ACC112 (cell line): ENCODE measurements around the gene RER1.

Experiments
- H2AFZ ChIP-seq: fragments of 200-600 bp; sonication (generic); one replicate; pipeline ENCODE4 v1.6.0; 2017; ENCODE audit warnings: antibody characterized with exemption, low read length; ENCODE audit not compliant: unreplicated experiment
- H3K27ac ChIP-seq: fragments of 200-600 bp; sonication (generic); 2 replicates; pipeline ENCODE4 v1.5.1; 2014; ENCODE audit warnings: low read depth, mild to moderate bottlenecking, antibody characterized with exemption, low read length, moderate library complexity
- H3K27me3 ChIP-seq: fragments of 200-600 bp; sonication (generic); 2 replicates; pipeline ENCODE4 v1.6.1; 2014; ENCODE audit warnings: mild to moderate bottlenecking, antibody characterized with exemption, low read length, moderate library complexity, mixed read lengths; ENCODE audit not compliant: insufficient read depth
- H3K36me3 ChIP-seq: fragments of 200-600 bp; sonication (generic); 2 replicates; pipeline ENCODE4 v1.6.1; 2016; ENCODE audit warnings: mild to moderate bottlenecking, antibody characterized with exemption, low read length, moderate library complexity, mixed read lengths; ENCODE audit not compliant: insufficient read depth
- H3K4me1 ChIP-seq: fragments of 200-600 bp; sonication (generic); one replicate; pipeline ENCODE4 v1.6.1; 2016; ENCODE audit warnings: low read length, mixed read lengths; ENCODE audit not compliant: insufficient read depth, unreplicated experiment, control insufficient read depth
- H3K4me3 ChIP-seq: fragments of 200-600 bp; sonication (generic); 2 replicates; pipeline ENCODE4 v1.5.1; 2014; ENCODE audit warnings: mild to moderate bottlenecking, low read depth, low read length
- H3K79me2 ChIP-seq: fragments of 200-600 bp; sonication (generic); one replicate; pipeline ENCODE4 v1.6.0; 2016; ENCODE audit warnings: low read length; ENCODE audit not compliant: control insufficient read depth, unreplicated experiment, insufficient read depth

RER1 gene

GRCh38 chr1:2405588-2406295 is 14.1 kb downstream of the RER1 start:
- Histone ChIP-seq H3K36me3 (peaks cover 13% of the 10 kb centered on the region; the same call in 1 of the 2 replicates), H3K27ac (peak overlapping the region; percentile 53), H2AFZ (no peak overlapping the region), H3K79me2 (no peaks in the 10 kb centered on the region), H3K4me3 (no peak overlapping the region), H3K4me1 (peaks cover 9% of the 10 kb centered on the region), H3K27me3 (no peaks in the 10 kb centered on the region)

GRCh38 chr1:2406451-2407041 is 14.9 kb downstream of the RER1 start:
- no peak overlapping the region for H2AFZ ChIP-seq
- no peak overlapping the region for H3K27ac ChIP-seq
- H3K79me2 ChIP-seq: peaks cover 3% of the 10 kb centered on the region
- H3K4me3 ChIP-seq: no peak overlapping the region
- H3K36me3 ChIP-seq: peaks cover 11% of the 10 kb centered on the region; the same call in 1 of the 2 replicates
- peaks cover 12% of the 10 kb centered on the region for H3K4me1 ChIP-seq
- no peaks in the 10 kb centered on the region for H3K27me3 ChIP-seq

GRCh38 chr1:2407166-2407990 is 15.7 kb downstream of the RER1 start:
- Histone ChIP-seq H3K36me3 (peaks cover 11% of the 10 kb centered on the region; the same call in 1 of the 2 replicates), H3K27ac (no peak overlapping the region), H2AFZ (no peak overlapping the region)

GRCh38 chr1:2407991-2408275 is 16.3 kb downstream of the RER1 start:
- H3K4me1 ChIP-seq: peaks cover 14% of the 10 kb centered on the region
- peaks cover 11% of the 10 kb centered on the region for H3K79me2 ChIP-seq
- H3K4me3 ChIP-seq: no peak overlapping the region
- H2AFZ ChIP-seq: no peak overlapping the region
- no peaks in the 10 kb centered on the region for H3K27me3 ChIP-seq
- no peak overlapping the region for H3K27ac ChIP-seq
- peaks cover 11% of the 10 kb centered on the region; the same call in 1 of the 2 replicates for H3K36me3 ChIP-seq

More at GRCh38 chr1:2407166-2407990, 15.7 kb downstream of the RER1 start:
- Histone ChIP-seq H3K4me1 (peaks cover 14% of the 10 kb centered on the region), H3K79me2 (peaks cover 11% of the 10 kb centered on the region), H3K27me3 (no peaks in the 10 kb centered on the region), H3K4me3 (no peak overlapping the region)

GRCh38 chr1:2408456-2408855 is 16.8 kb downstream of the RER1 start:
- Histone ChIP-seq H2AFZ (no peak overlapping the region), H3K27me3 (no peaks in the 10 kb centered on the region), H3K27ac (no peak overlapping the region), H3K79me2 (peaks cover 11% of the 10 kb centered on the region), H3K36me3 (peaks cover 11% of the 10 kb centered on the region; the same call in 1 of the 2 replicates), H3K4me1 (peaks cover 17% of the 10 kb centered on the region), H3K4me3 (no peak overlapping the region)

GRCh38 chr1:2408859-2409276 is 17.2 kb downstream of the RER1 start:
- peaks cover 21% of the 10 kb centered on the region for H3K4me1 ChIP-seq
- H2AFZ ChIP-seq: no peak overlapping the region
- H3K4me3 ChIP-seq: no peak overlapping the region
- peaks cover 11% of the 10 kb centered on the region for H3K79me2 ChIP-seq
- no peaks in the 10 kb centered on the region for H3K27me3 ChIP-seq
- peaks cover 11% of the 10 kb centered on the region; the same call in 1 of the 2 replicates for H3K36me3 ChIP-seq
- H3K27ac ChIP-seq: no peak overlapping the region

- H3K79me2 ChIP-seq: peaks cover 11% of the 10 kb centered on the region
- H3K36me3 ChIP-seq: peaks cover 7% of the 10 kb centered on the region; the same call in 1 of the 2 replicates
- H3K27ac ChIP-seq: no peak overlapping the region
- no peak overlapping the region for H3K4me3 ChIP-seq
- H3K27me3 ChIP-seq: no peaks in the 10 kb centered on the region
- no peak overlapping the region for H2AFZ ChIP-seq
- H3K4me1 ChIP-seq: peaks cover 28% of the 10 kb centered on the region
Observed at GRCh38 chr1:2409745-2410144, 18.1 kb downstream of the RER1 start.

- H3K4me3 ChIP-seq: peak overlapping the region; percentile 94
- H3K27ac ChIP-seq: peak overlapping the region; percentile 48; the same call in 1 of the 2 replicates
- H2AFZ ChIP-seq: peak overlapping the region; percentile 88
- H3K27me3 ChIP-seq: no peaks in the 10 kb centered on the region
- H3K4me1 ChIP-seq: peaks cover 19% of the 10 kb centered on the region
- H3K79me2 ChIP-seq: peaks cover 11% of the 10 kb centered on the region
- no peaks in the 10 kb centered on the region for H3K36me3 ChIP-seq
Observed at GRCh38 chr1:2411801-2412394, 20.3 kb downstream of the RER1 start.

- Histone ChIP-seq H2AFZ (peak within 1 kb of the TSS; percentile 88), H3K79me2 (peaks cover 11% of the 10 kb centered on the region), H3K4me3 (peak within 1 kb of the TSS; percentile 94), H3K27me3 (peaks cover 5% of the 10 kb centered on the region; the same call in 1 of the 2 replicates), H3K4me1 (peaks cover 19% of the 10 kb centered on the region), H3K27ac (peak within 1 kb of the TSS; percentile 48; the same call in 1 of the 2 replicates), H3K36me3 (no peaks in the 10 kb centered on the region)
Observed at GRCh38 chr1:2412395-2412772, 20.7 kb downstream of the RER1 start, which contains the start of gene PEX10. Gene PEX10, minus strand, starts transcription at chr1:2412564. Its CDS starts 62 bp downstream, at chr1:2412502.

GRCh38 chr1:2412773-2413494 is 21.3 kb downstream of the RER1 start:
- Histone ChIP-seq H3K4me3 (peak overlapping the region; percentile 94), H3K36me3 (no peaks in the 10 kb centered on the region), H3K27me3 (peaks cover 8% of the 10 kb centered on the region; the same call in 1 of the 2 replicates), H3K27ac (no peak overlapping the region), H3K79me2 (peaks cover 11% of the 10 kb centered on the region), H3K4me1 (peaks cover 19% of the 10 kb centered on the region), H2AFZ (peak overlapping the region; percentile 31)
